NB4 (cell line): Measurements from ENCODE around the gene RRAS.

Experiments used
- CTCF ChIP-seq: IDR thresholded peaks from one replicate; pipeline ENCODE4 v1.5.1; 2012; ENCODE audit warnings: low read depth, low read length
- MAX ChIP-seq: IDR thresholded peaks from 2 replicates; pipeline ENCODE4 v1.6.1; 2011; ENCODE audit warnings: low read depth, low read length
- MYC ChIP-seq: IDR thresholded peaks from 2 replicates; pipeline ENCODE4 v1.6.1; 2011; ENCODE audit warnings: low read depth, low read length
- POLR2A ChIP-seq: IDR thresholded peaks from 2 replicates; pipeline ENCODE4 v1.6.1; 2011; ENCODE audit warnings: mild to moderate bottlenecking; ENCODE audit not compliant: insufficient read length; ENCODE audit errors: extremely low read depth

- TF ChIP-seq CTCF (no peak), POLR2A (peak; percentile 61), MYC (peak; percentile 87), MAX (peak; percentile 76)
These were observed 1.9 kb upstream of the RRAS start, which contains the start of gene SCAF1 for GRCh38 chr19:49641688-49642491.
